ENCODE data around the gene BCAR1.

DNA sequence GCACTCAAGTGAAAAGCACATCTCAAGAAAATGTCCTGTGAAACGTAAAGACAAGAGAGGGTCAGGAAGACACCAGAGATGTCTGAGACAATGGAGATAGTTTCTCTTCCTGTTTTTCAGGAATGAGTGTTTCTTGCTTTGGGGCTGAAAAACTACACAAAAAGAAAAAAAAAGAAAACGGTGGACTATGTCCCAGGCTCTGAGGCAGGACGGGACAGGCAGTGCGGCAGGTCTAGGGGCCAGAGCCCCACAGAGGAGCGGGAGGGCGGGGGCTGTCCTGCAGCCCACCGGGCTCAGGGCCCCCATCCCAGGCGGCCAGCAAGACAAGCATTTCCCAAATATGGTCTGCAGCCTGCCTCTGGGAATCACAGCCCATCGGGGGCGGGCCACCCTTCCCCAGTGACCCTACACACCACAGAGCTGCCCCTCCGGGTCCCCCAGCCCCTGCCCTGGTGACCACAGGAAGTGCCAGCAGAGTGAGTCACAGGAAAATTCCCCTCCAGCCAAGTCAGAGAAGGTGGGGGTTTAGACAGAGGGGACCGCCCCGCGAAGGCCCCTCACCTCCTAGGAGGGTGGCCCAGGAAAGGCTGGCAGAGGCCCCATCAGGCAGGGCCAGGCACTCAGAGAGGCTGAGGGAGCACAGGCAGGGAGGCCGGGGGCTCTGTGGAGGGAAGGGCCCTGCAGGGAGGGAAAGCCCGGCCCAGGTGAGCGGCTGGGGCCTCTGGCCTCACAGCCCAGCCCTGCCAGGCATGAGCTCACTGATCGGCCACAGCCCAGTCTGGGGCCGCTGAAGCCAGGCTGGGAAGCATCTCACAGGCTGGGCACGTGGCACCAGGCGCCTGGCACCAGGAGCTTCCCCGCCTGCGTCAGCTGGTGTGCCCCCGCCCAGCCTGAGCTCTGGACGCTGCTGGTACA, 6.3 kb downstream of the BCAR1 start:
- TF ChIP-seq ZNF138 (CRISPR knock-in tag; conservative IDR thresholded peaks at IDR 0.05) = no peak
- TF ChIP-seq, protein P1, sequence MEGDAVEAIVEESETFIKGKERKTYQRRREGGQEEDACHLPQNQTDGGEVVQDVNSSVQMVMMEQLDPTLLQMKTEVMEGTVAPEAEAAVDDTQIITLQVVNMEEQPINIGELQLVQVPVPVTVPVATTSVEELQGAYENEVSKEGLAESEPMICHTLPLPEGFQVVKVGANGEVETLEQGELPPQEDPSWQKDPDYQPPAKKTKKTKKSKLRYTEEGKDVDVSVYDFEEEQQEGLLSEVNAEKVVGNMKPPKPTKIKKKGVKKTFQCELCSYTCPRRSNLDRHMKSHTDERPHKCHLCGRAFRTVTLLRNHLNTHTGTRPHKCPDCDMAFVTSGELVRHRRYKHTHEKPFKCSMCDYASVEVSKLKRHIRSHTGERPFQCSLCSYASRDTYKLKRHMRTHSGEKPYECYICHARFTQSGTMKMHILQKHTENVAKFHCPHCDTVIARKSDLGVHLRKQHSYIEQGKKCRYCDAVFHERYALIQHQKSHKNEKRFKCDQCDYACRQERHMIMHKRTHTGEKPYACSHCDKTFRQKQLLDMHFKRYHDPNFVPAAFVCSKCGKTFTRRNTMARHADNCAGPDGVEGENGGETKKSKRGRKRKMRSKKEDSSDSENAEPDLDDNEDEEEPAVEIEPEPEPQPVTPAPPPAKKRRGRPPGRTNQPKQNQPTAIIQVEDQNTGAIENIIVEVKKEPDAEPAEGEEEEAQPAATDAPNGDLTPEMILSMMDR (IDR thresholded peaks at IDR 0.05) = no peak
- TF ChIP-seq, protein P2, sequence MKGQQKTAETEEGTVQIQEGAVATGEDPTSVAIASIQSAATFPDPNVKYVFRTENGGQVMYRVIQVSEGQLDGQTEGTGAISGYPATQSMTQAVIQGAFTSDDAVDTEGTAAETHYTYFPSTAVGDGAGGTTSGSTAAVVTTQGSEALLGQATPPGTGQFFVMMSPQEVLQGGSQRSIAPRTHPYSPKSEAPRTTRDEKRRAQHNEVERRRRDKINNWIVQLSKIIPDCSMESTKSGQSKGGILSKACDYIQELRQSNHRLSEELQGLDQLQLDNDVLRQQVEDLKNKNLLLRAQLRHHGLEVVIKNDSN (CRISPR knock-in tag; IDR thresholded peaks at IDR 0.05) = no peak
- TF ChIP-seq, protein P3, sequence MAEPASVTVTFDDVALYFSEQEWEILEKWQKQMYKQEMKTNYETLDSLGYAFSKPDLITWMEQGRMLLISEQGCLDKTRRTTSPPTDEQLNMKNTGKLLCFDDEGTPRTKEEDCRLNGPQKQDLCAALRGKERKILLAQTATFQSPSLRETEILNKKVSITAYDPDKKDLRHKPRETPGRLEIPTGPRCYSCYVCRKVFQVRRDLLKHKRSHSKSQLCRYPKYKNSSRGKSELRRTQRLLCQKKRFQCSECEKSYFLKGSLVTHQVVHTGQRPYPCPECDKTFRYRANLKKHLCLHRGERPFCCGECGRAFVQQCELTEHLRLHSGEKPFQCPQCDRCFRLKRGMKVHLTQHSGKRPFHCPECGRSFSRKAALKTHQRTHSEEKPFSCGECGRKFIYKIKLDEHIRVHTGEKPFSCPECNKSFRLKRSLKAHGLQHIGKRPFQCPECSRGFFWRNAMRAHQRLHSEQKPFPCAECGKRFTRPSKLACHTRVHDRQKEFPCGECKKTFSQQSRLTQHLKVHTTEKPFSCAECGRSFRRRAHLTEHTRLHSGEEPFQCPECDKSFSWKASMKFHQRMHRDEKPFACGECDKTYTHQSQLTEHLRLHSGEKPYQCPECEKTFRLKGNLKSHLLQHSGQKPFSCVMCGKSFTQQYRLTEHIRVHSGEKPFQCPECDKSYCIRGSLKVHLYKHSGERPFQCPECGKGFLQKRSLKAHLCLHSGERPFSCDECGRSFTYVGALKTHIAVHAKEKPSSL (CRISPR knock-in tag; conservative IDR thresholded peaks at IDR 0.05) = no peak
- no peak for TF ChIP-seq OVOL2 (CRISPR knock-in tag; IDR thresholded peaks at IDR 0.05; ENCODE audit: borderline replicate concordance)
- no peak for TF ChIP-seq CBFB (CRISPR knock-in tag; IDR thresholded peaks at IDR 0.05; ENCODE audit: low read depth)
- no peak for TF ChIP-seq CREB1 (CRISPR knock-in tag; IDR thresholded peaks at IDR 0.05)
- TF ChIP-seq EMX1 (CRISPR knock-in tag; IDR thresholded peaks at IDR 0.05) = no peak
- TF ChIP-seq, protein P4, sequence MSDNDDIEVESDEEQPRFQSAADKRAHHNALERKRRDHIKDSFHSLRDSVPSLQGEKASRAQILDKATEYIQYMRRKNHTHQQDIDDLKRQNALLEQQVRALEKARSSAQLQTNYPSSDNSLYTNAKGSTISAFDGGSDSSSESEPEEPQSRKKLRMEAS (CRISPR knock-in tag; IDR thresholded peaks at IDR 0.05) = 0 out of 2 replicates have a peak, but pooled peaks have one; percentile 22
- no peak for TF ChIP-seq JAZF1 (CRISPR knock-in tag; IDR thresholded peaks at IDR 0.05)
- TF ChIP-seq, protein P5, sequence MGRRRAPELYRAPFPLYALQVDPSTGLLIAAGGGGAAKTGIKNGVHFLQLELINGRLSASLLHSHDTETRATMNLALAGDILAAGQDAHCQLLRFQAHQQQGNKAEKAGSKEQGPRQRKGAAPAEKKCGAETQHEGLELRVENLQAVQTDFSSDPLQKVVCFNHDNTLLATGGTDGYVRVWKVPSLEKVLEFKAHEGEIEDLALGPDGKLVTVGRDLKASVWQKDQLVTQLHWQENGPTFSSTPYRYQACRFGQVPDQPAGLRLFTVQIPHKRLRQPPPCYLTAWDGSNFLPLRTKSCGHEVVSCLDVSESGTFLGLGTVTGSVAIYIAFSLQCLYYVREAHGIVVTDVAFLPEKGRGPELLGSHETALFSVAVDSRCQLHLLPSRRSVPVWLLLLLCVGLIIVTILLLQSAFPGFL (CRISPR knock-in tag; IDR thresholded peaks at IDR 0.05; ENCODE audit: borderline replicate concordance) = 0 out of 2 replicates have a peak, but pooled peaks have one; percentile 20
- no peak for TF ChIP-seq ZNF423 (CRISPR knock-in tag; IDR thresholded peaks at IDR 0.05)
- no peak for TF ChIP-seq ESRRA (CRISPR knock-in tag; IDR thresholded peaks at IDR 0.05; ENCODE audit: borderline replicate concordance)
- TF ChIP-seq, protein P6, sequence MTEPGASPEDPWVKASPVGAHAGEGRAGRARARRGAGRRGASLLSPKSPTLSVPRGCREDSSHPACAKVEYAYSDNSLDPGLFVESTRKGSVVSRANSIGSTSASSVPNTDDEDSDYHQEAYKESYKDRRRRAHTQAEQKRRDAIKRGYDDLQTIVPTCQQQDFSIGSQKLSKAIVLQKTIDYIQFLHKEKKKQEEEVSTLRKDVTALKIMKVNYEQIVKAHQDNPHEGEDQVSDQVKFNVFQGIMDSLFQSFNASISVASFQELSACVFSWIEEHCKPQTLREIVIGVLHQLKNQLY (CRISPR knock-in tag; IDR thresholded peaks at IDR 0.05) = no peak

Data from WTC11 (cell line).